ENCODE results near the gene BOC.
A peak's percentile ranks its signal among the peaks of the same experiment; 100 is the strongest.

GRCh38 chr3:113231827-113232253, 20.5 kb downstream of the BOC start:
- TF ChIP-seq FOXM1 (IDR thresholded peaks at IDR 0.05; ENCODE audit: borderline replicate concordance, low read depth) (no peak), EP300 (IDR thresholded peaks at IDR 0.05; ENCODE audit: borderline replicate concordance) (peak; percentile 59; the same call in 1 of the 2 replicates), NFIC (IDR thresholded peaks at IDR 0.05) (peak; percentile 87), CEBPB (IDR thresholded peaks at IDR 0.05) (no peak), YY1 (IDR thresholded peaks at IDR 0.05; ENCODE audit: low read depth) (peak; percentile 71; the same call in 1 of the 2 replicates)
- TF ChIP-seq, protein P1, sequence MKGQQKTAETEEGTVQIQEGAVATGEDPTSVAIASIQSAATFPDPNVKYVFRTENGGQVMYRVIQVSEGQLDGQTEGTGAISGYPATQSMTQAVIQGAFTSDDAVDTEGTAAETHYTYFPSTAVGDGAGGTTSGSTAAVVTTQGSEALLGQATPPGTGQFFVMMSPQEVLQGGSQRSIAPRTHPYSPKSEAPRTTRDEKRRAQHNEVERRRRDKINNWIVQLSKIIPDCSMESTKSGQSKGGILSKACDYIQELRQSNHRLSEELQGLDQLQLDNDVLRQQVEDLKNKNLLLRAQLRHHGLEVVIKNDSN (IDR thresholded peaks at IDR 0.05): no peak
- TF ChIP-seq, protein P2, sequence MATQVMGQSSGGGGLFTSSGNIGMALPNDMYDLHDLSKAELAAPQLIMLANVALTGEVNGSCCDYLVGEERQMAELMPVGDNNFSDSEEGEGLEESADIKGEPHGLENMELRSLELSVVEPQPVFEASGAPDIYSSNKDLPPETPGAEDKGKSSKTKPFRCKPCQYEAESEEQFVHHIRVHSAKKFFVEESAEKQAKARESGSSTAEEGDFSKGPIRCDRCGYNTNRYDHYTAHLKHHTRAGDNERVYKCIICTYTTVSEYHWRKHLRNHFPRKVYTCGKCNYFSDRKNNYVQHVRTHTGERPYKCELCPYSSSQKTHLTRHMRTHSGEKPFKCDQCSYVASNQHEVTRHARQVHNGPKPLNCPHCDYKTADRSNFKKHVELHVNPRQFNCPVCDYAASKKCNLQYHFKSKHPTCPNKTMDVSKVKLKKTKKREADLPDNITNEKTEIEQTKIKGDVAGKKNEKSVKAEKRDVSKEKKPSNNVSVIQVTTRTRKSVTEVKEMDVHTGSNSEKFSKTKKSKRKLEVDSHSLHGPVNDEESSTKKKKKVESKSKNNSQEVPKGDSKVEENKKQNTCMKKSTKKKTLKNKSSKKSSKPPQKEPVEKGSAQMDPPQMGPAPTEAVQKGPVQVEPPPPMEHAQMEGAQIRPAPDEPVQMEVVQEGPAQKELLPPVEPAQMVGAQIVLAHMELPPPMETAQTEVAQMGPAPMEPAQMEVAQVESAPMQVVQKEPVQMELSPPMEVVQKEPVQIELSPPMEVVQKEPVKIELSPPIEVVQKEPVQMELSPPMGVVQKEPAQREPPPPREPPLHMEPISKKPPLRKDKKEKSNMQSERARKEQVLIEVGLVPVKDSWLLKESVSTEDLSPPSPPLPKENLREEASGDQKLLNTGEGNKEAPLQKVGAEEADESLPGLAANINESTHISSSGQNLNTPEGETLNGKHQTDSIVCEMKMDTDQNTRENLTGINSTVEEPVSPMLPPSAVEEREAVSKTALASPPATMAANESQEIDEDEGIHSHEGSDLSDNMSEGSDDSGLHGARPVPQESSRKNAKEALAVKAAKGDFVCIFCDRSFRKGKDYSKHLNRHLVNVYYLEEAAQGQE (IDR thresholded peaks at IDR 0.05; ENCODE audit: low read depth): no peak
- TF ChIP-seq, protein P3, sequence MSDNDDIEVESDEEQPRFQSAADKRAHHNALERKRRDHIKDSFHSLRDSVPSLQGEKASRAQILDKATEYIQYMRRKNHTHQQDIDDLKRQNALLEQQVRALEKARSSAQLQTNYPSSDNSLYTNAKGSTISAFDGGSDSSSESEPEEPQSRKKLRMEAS (IDR thresholded peaks at IDR 0.05): peak; percentile 80
